B cell (primary cell): ENCODE results near the gene MAN2A1. TPM values are rescaled to one million over a fixed set of nuclear protein-coding genes. Genes with fewer than 3 reads are reported as not detected.

Source experiments
- ATAC-seq: fragments of 200-7000 bp; cut with Tn5 transposase; one replicate; pipeline ENCODE4 v1.10.0; 2021; ENCODE audit warnings: low read depth, mild to moderate bottlenecking, moderate number of reproducible peaks, moderate library complexity
- CTCF ChIA-PET: fragments of 350-600 bp; sonication (Branson Sonifier 250); formaldehyde crosslinking; loops from one replicate; lab custom pipeline; 2021; ENCODE audit warnings: antibody characterized with exemption, inconsistent platforms; lab: Charles Lee
- POLR2A ChIA-PET: fragments of 350-600 bp; sonication (Branson Sonifier 250); formaldehyde crosslinking; loops from one replicate; lab custom pipeline; 2021; ENCODE audit warnings: antibody characterized with exemption; lab: Charles Lee
- DNase-seq: peaks from one replicate; pipeline ENCODE4 v3.0.0; 2013
- H2AFZ ChIP-seq: 2 replicates; pipeline ENCODE4 v1.6.1; 2012; ENCODE audit warnings: mild to moderate bottlenecking, low read depth, low read length; ENCODE audit not compliant: insufficient read depth, poor library complexity, severe bottlenecking
- H3K27ac ChIP-seq, 2 donors: 1 replicate in 1 of 2; 2 replicates in 1 of 2; pipeline ENCODE4 v1.5.1; 2012 to 2013; ENCODE audit warnings: low read length in 2 of 2, mild to moderate bottlenecking in 2 of 2, moderate library complexity in 1 of 2
- H3K27me3 ChIP-seq, 4 experiments: fragments of 200-600 bp in 1 of 4; sonication (generic) in 1 of 4; replicated peaks in 1 of 4; 1 replicate in 2 of 4; 2 replicates in 2 of 4; pipeline versions ENCODE4 v1.6.1 to v1.7.0; 2013 to 2016; ENCODE audit warnings: low read length in 3 of 4, mild to moderate bottlenecking in 2 of 4, mixed read lengths in 1 of 4, moderate library complexity in 1 of 4; ENCODE audit not compliant: insufficient read depth in 4 of 4, control insufficient read depth in 3 of 4; ENCODE audit errors: control extremely low read depth in 1 of 4
- H3K36me3 ChIP-seq, 2 experiments: replicated peaks in 1 of 2; 1 replicate in 1 of 2; 2 replicates in 1 of 2; pipeline versions ENCODE4 v1.6.1 to v1.7.1; 2013; ENCODE audit warnings: low read length in 1 of 2; ENCODE audit not compliant: insufficient read depth in 2 of 2, control insufficient read depth in 1 of 2; ENCODE audit errors: control extremely low read depth in 1 of 2, extremely low read depth in 1 of 2
- H3K4me1 ChIP-seq, 2 donors: fragments of 200-600 bp in 1 of 2; sonication (generic) in 1 of 2; 1 replicate in 1 of 2; 2 replicates in 1 of 2; pipeline versions ENCODE4 v1.5.1 to v1.6.1; 2013 to 2017; ENCODE audit warnings: low read length in 2 of 2; ENCODE audit not compliant: control insufficient read depth in 2 of 2, insufficient read depth in 2 of 2
- H3K4me2 ChIP-seq: replicated peaks from 2 replicates; pipeline ENCODE3; 2012; ENCODE audit warnings: mild to moderate bottlenecking, low read depth, low read length; ENCODE audit not compliant: poor library complexity, severe bottlenecking
- H3K4me3 ChIP-seq, 5 experiments: fragments of 200-600 bp in 1 of 5; sonication (generic) in 1 of 5; 1 replicate in 3 of 5; 2 replicates in 2 of 5; pipeline versions ENCODE4 v1.5.1 to v1.7.0; 2011 to 2016; ENCODE audit warnings: low read length in 4 of 5, mild to moderate bottlenecking in 4 of 5, low read depth in 2 of 5, control low read depth in 1 of 5, moderate library complexity in 1 of 5; ENCODE audit not compliant: insufficient read depth in 1 of 5; ENCODE audit errors: control extremely low read depth in 1 of 5, extremely low read depth in 1 of 5
- H3K79me2 ChIP-seq: fragments of 200-600 bp; sonication (generic); one replicate; pipeline ENCODE4 v1.6.0; 2016; ENCODE audit warnings: low read length; ENCODE audit not compliant: control insufficient read depth, insufficient read depth
- H3K9ac ChIP-seq: fragments of 200-600 bp; sonication (generic); 2 replicates; pipeline ENCODE4 v1.6.1; 2017; ENCODE audit warnings: mild to moderate bottlenecking, low read length, moderate library complexity
- H3K9me3 ChIP-seq, 3 donors: one replicate each; pipeline versions ENCODE4 v1.6.1 to v1.7.1; 2013; ENCODE audit warnings: low read length in 2 of 3; ENCODE audit not compliant: control insufficient read depth in 2 of 3, insufficient read depth in 1 of 3; ENCODE audit errors: control extremely low read depth in 1 of 3
- H4K20me1 ChIP-seq: 2 replicates; pipeline ENCODE4 v1.6.0; 2012; ENCODE audit warnings: mild to moderate bottlenecking, low read length; ENCODE audit not compliant: insufficient read depth, control insufficient read depth, poor library complexity, severe bottlenecking
- H3K27ac Mint-ChIP-seq: one replicate; pipeline ENCODE4 v1.8.0; 2021; ENCODE audit warnings: mixed read lengths
- H3K27me3 Mint-ChIP-seq: one replicate; pipeline ENCODE4 v1.8.0; 2021; ENCODE audit warnings: mixed read lengths
- H3K4me1 Mint-ChIP-seq: one replicate; pipeline ENCODE4 v1.8.0; 2021; ENCODE audit warnings: mixed read lengths
- H3K4me3 Mint-ChIP-seq: one replicate; pipeline ENCODE4 v1.8.0; 2021; ENCODE audit warnings: mixed read lengths
- H3K9me3 Mint-ChIP-seq: one replicate; pipeline ENCODE4 v1.8.0; 2022; ENCODE audit warnings: mixed read lengths; ENCODE audit not compliant: insufficient read depth
- CTCF ChIP-seq: fragments of 200-600 bp; IDR thresholded peaks from one replicate; pipeline ENCODE4 v1.8.0; 2022; ENCODE audit warnings: antibody characterized with exemption, mild to moderate bottlenecking
- EZH2 ChIP-seq: IDR thresholded peaks from 2 replicates; pipeline ENCODE4 v1.6.1; 2012; ENCODE audit warnings: borderline replicate concordance, low read depth, mild to moderate bottlenecking, moderate library complexity, low read length; ENCODE audit not compliant: insufficient read depth, poor library complexity, severe bottlenecking
- WGBS: methylation state at CpG from one replicate; pipeline ENCODE4 v1.1.5; 2013; ENCODE audit warnings: missing lambda C conversion rate; ENCODE audit not compliant: insufficient coverage; 5-methylcytosine and 5-hydroxymethylcytosine counted together
- intact Hi-C: fragments of 100-400 bp; cut with micrococcal nuclease; formaldehyde crosslinking; loops from one replicate; pipeline ENCODE4 v1.10.0; 2022
- polyA plus RNA-seq: library from polyadenylated mRNA; depleted of rRNA; stranded (reverse); fragments of >200 nt; gene quantifications from 2 replicates; pipeline ENCODE4 v1.2.3, GENCODE V29; 2012
- total RNA-seq, 2 donors: library from RNA; stranded (reverse); fragments of 120-200 nt in 1 of 2; gene quantifications; 1 replicate in 1 of 2; 2 replicates in 1 of 2; pipeline versions ENCODE4 v1.2.3 to v1.2.4, GENCODE V29; 2013 to 2022

The MAN2A1 gene
- total and polyA plus RNA-seq, 2 donors (not counting 1 experiment from before 2014, with no cell fraction given) = 12.7 to 55.0 TPM

GRCh38 chr5:109756543-109757185 is 66.9 kb downstream of the MAN2A1 start:
- TF ChIP-seq EZH2 = no peak
- no peak for TF ChIP-seq CTCF
- Histone ChIP-seq H3K9me3 (peaks cover 0 to 4% (median 0%) of the 10 kb centered on the region in 3 donors), H3K4me2 (no peak overlapping the region), H3K9ac (no peak overlapping the region), H3K4me3 (no peak overlapping the region), H3K27ac (no peak overlapping the region), H3K36me3 (peaks cover 6 to 22% of the 10 kb centered on the region in 2 experiments), H3K27me3 (no peaks in the 10 kb centered on the region), H4K20me1 (no peaks in the 10 kb centered on the region), H3K79me2 (peaks cover 19% of the 10 kb centered on the region), H2AFZ (no peak overlapping the region), H3K4me1 (no peaks in the 10 kb centered on the region)
- ATAC-seq (no peak), DNase-seq (no peak)
- POLR2A ChIA-PET = no interaction called here
- H3K4me3 Mint-ChIP-seq = no peak overlapping the region
- H3K27me3 Mint-ChIP-seq = no peaks in the 10 kb centered on the region
- H3K27ac Mint-ChIP-seq = no peak overlapping the region
- peaks cover 9% of the 10 kb centered on the region for H3K4me1 Mint-ChIP-seq
- CTCF ChIA-PET = no interaction called here
- 80% methylated on average over 3 of the region's 6 CpGs for WGBS
- H3K9me3 Mint-ChIP-seq = peaks cover 2% of the 10 kb centered on the region
- intact Hi-C loops = no loop called here

DNA sequence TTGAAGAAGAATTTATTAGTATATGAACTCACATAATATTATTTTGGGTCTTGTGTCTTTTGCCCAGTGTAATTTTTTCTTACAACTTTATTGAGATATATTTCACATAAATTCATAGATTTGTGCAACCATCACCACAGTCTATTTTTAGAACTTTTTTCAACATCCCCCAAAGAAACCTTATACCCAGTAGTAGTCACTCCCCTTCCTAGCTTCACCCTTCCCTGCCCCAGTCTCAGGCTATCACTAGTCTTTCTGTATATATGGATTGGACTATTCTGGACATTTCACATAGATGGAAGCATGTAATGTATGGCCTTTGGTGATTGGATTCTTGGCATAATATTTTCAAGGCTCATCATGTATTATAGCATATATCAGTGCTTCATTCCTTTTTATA is 67.8 kb downstream of the MAN2A1 start:
- no peak overlapping the region for H3K9ac ChIP-seq
- no peak for ATAC-seq
- TF ChIP-seq CTCF (no peak), EZH2 (no peak)
- no peak overlapping the region for H3K4me2 ChIP-seq
- Mint-ChIP-seq H3K4me3 (no peak overlapping the region), H3K4me1 (peaks cover 5% of the 10 kb centered on the region), H3K27me3 (no peaks in the 10 kb centered on the region), H3K27ac (no peak overlapping the region), H3K9me3 (peaks cover 2% of the 10 kb centered on the region)
- no peak overlapping the region for H3K27ac ChIP-seq
- peaks cover 15% of the 10 kb centered on the region for H3K79me2 ChIP-seq
- intact Hi-C loops = no loop called here
- DNase-seq = no peak
- no peaks in the 10 kb centered on the region for H3K4me1 ChIP-seq
- POLR2A ChIA-PET = no interaction called here
- peaks cover 0 to 3% (median 0%) of the 10 kb centered on the region in 3 donors for H3K9me3 ChIP-seq
- no peaks in the 10 kb centered on the region for H3K27me3 ChIP-seq
- H4K20me1 ChIP-seq = no peaks in the 10 kb centered on the region
- CTCF ChIA-PET = no interaction called here
- H2AFZ ChIP-seq = no peak overlapping the region
- no peak overlapping the region for H3K4me3 ChIP-seq
- H3K36me3 ChIP-seq = peaks cover 10 to 22% of the 10 kb centered on the region in 2 experiments
